K562 (cell line): ENCODE data around the gene ATP5F1A. TPM values are rescaled to one million over a fixed set of nuclear protein-coding genes. Genes with fewer than 3 reads are reported as not detected.

ENCODE experiments used
- ATAC-seq: fragments of 200-7000 bp; cut with Tn5 transposase; 3 replicates; pipeline ENCODE4 v1.9.1; 2020; ENCODE audit warnings: moderate library complexity
- BruUV-seq: library from RNA; stranded (reverse); fragments of 400-500 nt; replicated peaks from 2 replicates; lab custom pipeline; 2021; lab: Mats Ljungman, UMichigan
- CTCF ChIA-PET: fragments of 300-600 bp; formaldehyde crosslinking; extraction: SDS; loops from one replicate; lab custom pipeline; 2021; ENCODE audit warnings: low intra/inter-chr PET ratio; lab: Yijun Ruan, JAX
- POLR2A ChIA-PET: fragments of 300-600, 350-650 bp; sonication (Branson Sonifier 250); formaldehyde crosslinking; extraction: SDS; loops from one replicate; lab custom pipeline; 2021; ENCODE audit warnings: antibody characterized with exemption, inconsistent platforms; lab: Yijun Ruan, JAX
- DNase-seq, 4 experiments: peaks; one replicate each; pipeline versions ENCODE4 v3.0.0 to v3.0.0-alpha.2; 2011 to 2018; ENCODE audit warnings: low spot score in 3 of 4, mixed read lengths in 3 of 4; ENCODE audit errors: extremely low read depth in 1 of 4
- FAIRE-seq: peaks from 2 replicates; lab custom pipeline; 2011; peaks lifted over from hg19 to GRCh38; lab: Jason Lieb, UNC
- H2AFZ ChIP-seq: 2 replicates; pipeline ENCODE4 v1.6.0; 2011; ENCODE audit warnings: low read depth, low read length, control low read depth, inconsistent platforms
- H3K27ac ChIP-seq: fragments of 200-600 bp; 3 replicates; pipeline ENCODE4 v1.8.0; 2011; ENCODE audit warnings: low read depth, mild to moderate bottlenecking, control low read depth, inconsistent platforms, low read length, moderate library complexity, mixed read lengths; ENCODE audit errors: extremely low read depth
- H3K27me3 ChIP-seq, 2 experiments: fragments of 300-600 bp in 1 of 2; 2 replicates in 1 of 2; 3 replicates in 1 of 2; pipeline versions ENCODE4 v1.6.0 to v1.8.0; 2011; ENCODE audit warnings: inconsistent platforms in 2 of 2, low read length in 2 of 2, mild to moderate bottlenecking in 1 of 2, mixed read lengths in 1 of 2, moderate library complexity in 1 of 2; ENCODE audit not compliant: control insufficient read depth in 2 of 2, insufficient read depth in 2 of 2
- H3K36me3 ChIP-seq: fragments of 300-600 bp; 3 replicates; pipeline ENCODE4 v1.8.0; 2011; ENCODE audit warnings: mild to moderate bottlenecking, low read length, inconsistent platforms; ENCODE audit not compliant: control insufficient read depth, insufficient read depth
- H3K4me1 ChIP-seq, 2 experiments: fragments of 200-600 bp in 1 of 2; replicated peaks in 1 of 2; 2 replicates in 1 of 2; 3 replicates in 1 of 2; pipeline versions ENCODE4 v1.5.1 to v1.8.0; 2011; ENCODE audit warnings: inconsistent platforms in 2 of 2, low read length in 2 of 2, mild to moderate bottlenecking in 1 of 2, mixed read lengths in 1 of 2, moderate library complexity in 1 of 2; ENCODE audit not compliant: control insufficient read depth in 2 of 2, insufficient read depth in 2 of 2
- H3K4me2 ChIP-seq: 2 replicates; pipeline ENCODE4 v1.6.1; 2011; ENCODE audit warnings: low read length, control low read depth, inconsistent platforms, mixed read lengths; ENCODE audit not compliant: insufficient read depth
- H3K4me3 ChIP-seq: fragments of 200-600 bp; sonication (generic), shearing (Covaris generic); 2 replicates; pipeline ENCODE4 v1.5.1; 2016; ENCODE audit warnings: control low read depth, inconsistent platforms
- H3K79me2 ChIP-seq: fragments of 200-600 bp; 3 replicates; pipeline ENCODE4 v1.8.0; 2011; ENCODE audit warnings: low read length, inconsistent platforms; ENCODE audit not compliant: control insufficient read depth, insufficient read depth
- H3K9ac ChIP-seq, 2 experiments: 2 replicates each; pipeline versions ENCODE4 v1.6.0 to v1.6.1; 2011; ENCODE audit warnings: low read depth in 2 of 2, low read length in 2 of 2, control low read depth in 1 of 2, inconsistent platforms in 1 of 2, mild to moderate bottlenecking in 1 of 2, mixed read lengths in 1 of 2; ENCODE audit not compliant: insufficient read depth in 1 of 2
- H3K9me1 ChIP-seq: one replicate; pipeline ENCODE4 v1.6.0; 2011; ENCODE audit warnings: inconsistent platforms, mild to moderate bottlenecking, low read length, moderate library complexity; ENCODE audit not compliant: control insufficient read depth, insufficient read depth
- H3K9me3 ChIP-seq: replicated peaks from 2 replicates; pipeline ENCODE4 v1.5.1; 2011; ENCODE audit warnings: low read depth, low read length, inconsistent platforms; ENCODE audit not compliant: control insufficient read depth, insufficient read depth
- H4K20me1 ChIP-seq: replicated peaks from 2 replicates; pipeline ENCODE4 v1.6.1; 2011; ENCODE audit warnings: low read length, inconsistent platforms, mixed read lengths; ENCODE audit not compliant: control insufficient read depth, insufficient read depth
- BMI1 ChIP-seq: fragments of 150-350 bp; IDR thresholded peaks from 2 replicates; pipeline ENCODE4 v1.6.1; 2014; ENCODE audit warnings: low read length
- BRD9 ChIP-seq: fragments of 450-650 bp; IDR thresholded peaks from 2 replicates; pipeline ENCODE4 v1.6.1; 2018; ENCODE audit warnings: low read depth; ENCODE audit not compliant: partially characterized antibody
- MIER1 ChIP-seq: fragments of 450-650 bp; IDR thresholded peaks from 2 replicates; pipeline ENCODE4 v1.6.1; 2016; ENCODE audit warnings: antibody characterized with exemption, mild to moderate bottlenecking, low read depth
- NCOR1 ChIP-seq: fragments of 450-650 bp; IDR thresholded peaks from 2 replicates; pipeline ENCODE4 v1.6.1; 2016; ENCODE audit warnings: mild to moderate bottlenecking, moderate library complexity
- PBX2 ChIP-seq, 2 experiments: IDR thresholded peaks in 1 of 2; conservative IDR thresholded peaks in 1 of 2; 2 replicates each; pipeline ENCODE4 v1.6.1; 2016; ENCODE audit warnings: low read depth in 2 of 2, mild to moderate bottlenecking in 1 of 2, missing compliant biosample characterization in 1 of 2, missing genetic modification characterization in 1 of 2, moderate library complexity in 1 of 2
- PKNOX1 ChIP-seq: fragments of 450-650 bp; IDR thresholded peaks from 2 replicates; pipeline ENCODE4 v1.6.1; 2016
- RBM25 ChIP-seq: fragments of 200-400 bp; formaldehyde crosslinking; IDR thresholded peaks from 2 replicates; pipeline ENCODE4 v1.6.1; 2018; ENCODE audit warnings: low read length, low read depth, moderate library complexity; ENCODE audit not compliant: severe bottlenecking
- SPI1 ChIP-seq: IDR thresholded peaks from 2 replicates; pipeline ENCODE4 v1.6.1; 2011; ENCODE audit warnings: low read depth, low read length, control low read depth, borderline replicate concordance
- STAG1 ChIP-seq: sonication (generic); formaldehyde crosslinking; IDR thresholded peaks from 2 replicates; pipeline ENCODE4 v1.5.0; 2020; ENCODE audit warnings: missing genetic modification reagents, borderline replicate concordance
- ZNF311 ChIP-seq: fragments of 250-450 bp; sonication (Bioruptor Pico); IDR thresholded peaks from 2 replicates; pipeline ENCODE4 v1.4.0; 2020; ENCODE audit warnings: mild to moderate bottlenecking, moderate library complexity
- WGBS: fragments of 100-300 bp; shearing (Covaris generic); methylation state at CpG from one replicate; pipeline ENCODE4 v1.1.6; 2016; ENCODE audit warnings: low coverage, mixed read lengths; ENCODE audit not compliant: insufficient coverage; ENCODE audit errors: missing lambda C conversion rate; 5-methylcytosine and 5-hydroxymethylcytosine counted together
- in situ Hi-C: fragments of 300-500 bp; cut with MboI; formaldehyde crosslinking; loops from 4 replicates; pipeline ENCODE4 v1.15.0; 2018; ENCODE audit warnings: inconsistent platforms, mixed read lengths
- intact Hi-C: fragments of 100-400 bp; cut with micrococcal nuclease; formaldehyde crosslinking; loops from 2 replicates; pipeline ENCODE4 v1.14.2; 2022
- polyA plus RNA-seq, 8 experiments: library from polyadenylated mRNA; depleted of rRNA in 4 of 8; stranded (reverse) in 5 of 8; unstranded in 3 of 8; fragments of >200 nt; fragmentation: Nextera tagmentation in 2 of 8; fragmentation: Illumina TruSeq in 1 of 8; extraction: Ambion mirVana in 2 of 8; extraction: Trizol in 1 of 8; gene quantifications; 2 replicates each; pipeline versions ENCODE4 v1.2.1 to v1.2.3, GENCODE V29; 2011 to 2014; ENCODE audit warnings: inconsistent platforms in 1 of 8, missing spikeins in 1 of 8
- total RNA-seq, 7 experiments: library from RNA; depleted of rRNA in 6 of 7; stranded (reverse); fragments of >200 nt in 6 of 7; fragmentation: Illumina TruSeq in 2 of 7; extraction: Trizol in 2 of 7; gene quantifications; 2 replicates each; pipeline versions ENCODE4 v1.2.1 to v1.2.3, GENCODE V29; 2011 to 2021; ENCODE audit warnings: low replicate concordance in 1 of 7
- TF ChIP-seq, protein P1 (sequence below): fragments of 250-450 bp; sonication (Bioruptor Pico); IDR thresholded peaks from 2 replicates; pipeline ENCODE4 v1.6.1; 2021; ENCODE audit warnings: mild to moderate bottlenecking

Gene ATP5F1A
- total and polyA plus RNA-seq, 9 of the 15 experiments (the other 6 are each of a cell fraction or from before 2014, with no cell fraction given): 377 to 762 (median 490) TPM

GRCh38 chr18:46113751-46114150 lies 15.7 kb upstream of the ATP5F1A start:
- intact Hi-C loops (no loop called here), in situ Hi-C loops (no loop called here)
- WGBS: 90% methylated on average over 1 of the region's 1 CpG
- ChIA-PET CTCF (no interaction called here), POLR2A (interaction anchor here (1.4 to 1.8 kb wide), 3 partner anchors 12 to 60 kb away, joined by 3 to 9 read pairs (median 7); a partner anchor contains a TSS)
- Histone ChIP-seq H4K20me1 (no peaks in the 10 kb centered on the region), H3K4me3 (no peak overlapping the region), H3K4me2 (no peak overlapping the region), H3K4me1 (no peaks in the 10 kb centered on the region), H3K9ac (no peak overlapping the region), H3K9me3 (0 out of 2 replicates have a peak, but pooled peaks cover 2% of the 10 kb centered on the region), H3K9me1 (no peaks in the 10 kb centered on the region), H3K27me3 (no peaks in the 10 kb centered on the region), H2AFZ (no peak overlapping the region), H3K79me2 (no peaks in the 10 kb centered on the region; the same call in 2 of the 3 replicates), H3K36me3 (peaks cover 33% of the 10 kb centered on the region; the same call in 2 of the 3 replicates), H3K27ac (no peak overlapping the region)
- TF ChIP-seq PKNOX1: no peak
- peak; percentile 32; the same call in 1 of the 2 replicates for TF ChIP-seq SPI1
- ATAC-seq (no peak), DNase-seq (no peak), FAIRE-seq (no peak)
- BruUV-seq: no TSS peak

- Histone ChIP-seq H2AFZ (no peak overlapping the region), H3K9me3 (0 out of 2 replicates have a peak, but pooled peaks cover 2% of the 10 kb centered on the region), H3K4me1 (peaks cover 0 to 4% of the 10 kb centered on the region in 2 experiments; a peak in 2 of 5 replicates), H3K27ac (no peak overlapping the region), H3K79me2 (peaks cover 10% of the 10 kb centered on the region; the same call in 2 of the 3 replicates), H3K9me1 (no peaks in the 10 kb centered on the region), H3K36me3 (peaks cover 49% of the 10 kb centered on the region; the same call in 2 of the 3 replicates), H3K27me3 (no peaks in the 10 kb centered on the region), H3K4me2 (no peak overlapping the region), H3K9ac (no peak overlapping the region), H3K4me3 (no peak overlapping the region), H4K20me1 (no peaks in the 10 kb centered on the region)
- intact Hi-C loops: no loop called here
- no CpG with 5 or more reads among the region's 3 CpGs for WGBS
- ChIA-PET CTCF (no interaction called here), POLR2A (interaction anchor here (0.6 kb wide), 1 partner anchor 141 kb away, joined by 3 read pairs; no protein-coding TSS in a partner anchor)
- in situ Hi-C loops: no loop called here
- FAIRE-seq (no peak), DNase-seq (no peak), ATAC-seq (no peak)
- BruUV-seq: no TSS peak
- no peak for TF ChIP-seq PBX2 (CRISPR knock-in tag; IDR thresholded peaks at IDR 0.05; ENCODE audit: low read depth)
- TF ChIP-seq PBX2 (tag; conservative IDR thresholded peaks at IDR 0.05; ENCODE audit: low read depth): no peak
- no peak for TF ChIP-seq BMI1
- TF ChIP-seq ZNF311 (CRISPR knock-in tag): no peak
- no peak for TF ChIP-seq RBM25
- TF ChIP-seq STAG1 (CRISPR knock-in tag): no peak
- TF ChIP-seq MIER1: no peak
- TF ChIP-seq, protein P1, sequence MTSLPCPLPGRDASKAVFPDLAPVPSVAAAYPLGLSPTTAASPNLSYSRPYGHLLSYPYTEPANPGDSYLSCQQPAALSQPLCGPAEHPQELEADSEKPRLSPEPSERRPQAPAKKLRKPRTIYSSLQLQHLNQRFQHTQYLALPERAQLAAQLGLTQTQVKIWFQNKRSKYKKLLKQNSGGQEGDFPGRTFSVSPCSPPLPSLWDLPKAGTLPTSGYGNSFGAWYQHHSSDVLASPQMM: no peak
- TF ChIP-seq NCOR1: no peak
- TF ChIP-seq BRD9: no peak
These were observed 12.3 kb upstream of the ATP5F1A start for GRCh38 chr18:46110406-46110805.
